Esophagus muscularis mucosa (tissue), 3 donors: ENCODE results near the gene ACKR2.

Experiments used
- CTCF ChIP-seq, 3 experiments: fragments of 200-600 bp in 2 of 3; fragments of 450-650 bp in 1 of 3; sonication (generic) in 2 of 3; IDR thresholded peaks; one replicate each; pipeline ENCODE4 v1.5.1; 2017 to 2019; ENCODE audit warnings: antibody characterized with exemption in 3 of 3, mild to moderate bottlenecking in 2 of 3, moderate library complexity in 1 of 3
- POLR2A ChIP-seq: fragments of 450-650 bp; IDR thresholded peaks from one replicate; pipeline ENCODE4 v1.6.1; 2017; ENCODE audit warnings: antibody characterized with exemption, moderate library complexity, mild to moderate bottlenecking, low read depth
- POLR2AphosphoS5 ChIP-seq, 2 donors: sonication (generic); formaldehyde crosslinking; IDR thresholded peaks; one replicate each; pipeline ENCODE4 v1.6.1; 2017; ENCODE audit warnings: antibody characterized with exemption in 2 of 2

DNA sequence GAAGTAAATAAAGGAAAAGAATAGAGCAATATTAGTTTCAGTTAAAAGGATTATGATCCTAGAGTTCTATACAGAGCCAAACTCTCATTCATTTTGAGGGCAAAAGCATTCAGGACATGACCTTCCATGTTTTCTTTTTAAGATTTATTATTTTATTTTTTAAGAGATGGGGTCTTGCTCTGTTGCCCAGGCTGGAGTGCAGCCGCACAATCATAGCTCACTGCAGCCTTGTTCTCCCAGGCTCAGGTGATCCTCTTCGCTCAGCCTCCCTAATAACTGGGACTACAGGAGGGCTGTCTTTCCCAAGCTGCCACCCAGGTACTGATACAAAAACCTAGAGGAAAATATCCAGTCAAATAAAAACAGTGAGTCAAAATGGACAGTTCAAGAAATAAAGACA lies 22.6 kb upstream of the ACKR2 start:
- no peak for TF ChIP-seq CTCF (IDR thresholded peaks at IDR 0.05)
- no peak for TF ChIP-seq POLR2AphosphoS5 (IDR thresholded peaks at IDR 0.05)
- no peak for TF ChIP-seq POLR2A
